Measurements from ENCODE around the gene LRRC3.
"Not testable (repeated sequence)": the region's sequence is repeated elsewhere in the genome, so short reads cannot be mapped to it uniquely, and the experiment has no call there.

Gene LRRC3, protein sequence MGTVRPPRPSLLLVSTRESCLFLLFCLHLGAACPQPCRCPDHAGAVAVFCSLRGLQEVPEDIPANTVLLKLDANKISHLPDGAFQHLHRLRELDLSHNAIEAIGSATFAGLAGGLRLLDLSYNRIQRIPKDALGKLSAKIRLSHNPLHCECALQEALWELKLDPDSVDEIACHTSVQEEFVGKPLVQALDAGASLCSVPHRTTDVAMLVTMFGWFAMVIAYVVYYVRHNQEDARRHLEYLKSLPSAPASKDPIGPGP

DNA sequence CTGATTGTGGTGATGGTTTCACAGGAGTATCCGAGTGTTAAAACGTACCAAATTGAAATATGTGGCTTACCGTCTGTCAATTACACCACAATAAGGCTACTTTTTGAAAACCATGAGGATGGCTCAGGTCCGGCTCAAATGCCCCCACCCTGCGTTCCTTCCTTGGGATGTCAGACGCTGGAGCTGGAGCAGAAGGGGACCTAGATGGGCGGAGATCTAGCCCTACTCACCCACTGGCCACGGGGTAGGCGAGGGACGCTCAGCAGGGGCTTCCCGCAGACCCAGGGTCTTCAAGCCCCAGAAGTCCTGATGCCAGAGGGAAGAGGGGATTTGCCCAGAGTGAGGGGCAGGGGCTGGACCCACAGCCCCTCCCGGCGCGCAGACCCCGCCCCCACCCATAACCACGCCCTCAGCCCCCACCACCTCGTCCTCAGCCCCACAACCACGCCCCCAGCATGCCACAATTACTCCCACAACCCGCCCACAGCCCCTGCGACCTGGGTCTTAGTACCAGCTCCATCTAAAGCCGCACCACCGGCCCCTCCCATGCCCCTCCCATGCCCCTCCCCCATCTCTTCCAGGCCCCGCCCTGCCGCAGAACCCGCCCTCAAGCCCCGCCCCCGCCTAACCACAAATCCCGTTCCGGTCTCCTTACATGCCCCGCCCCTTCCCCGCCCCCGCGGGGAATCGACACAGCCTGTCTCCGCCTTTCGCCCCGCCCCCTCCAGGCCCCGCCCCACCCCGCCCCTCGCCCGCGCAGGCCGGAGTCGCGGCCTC lies at the start of gene LRRC3:
TSS of gene LRRC3 (plus strand) at position 764 of the 777 bp plus-strand sequence. CDS start 1,135 bp downstream, outside the sequence.
- peak; percentile 66 to 73 for DNase-seq (ENCODE audit: low read depth in 1 of 2, low spot score in 1 of 2)

DNA sequence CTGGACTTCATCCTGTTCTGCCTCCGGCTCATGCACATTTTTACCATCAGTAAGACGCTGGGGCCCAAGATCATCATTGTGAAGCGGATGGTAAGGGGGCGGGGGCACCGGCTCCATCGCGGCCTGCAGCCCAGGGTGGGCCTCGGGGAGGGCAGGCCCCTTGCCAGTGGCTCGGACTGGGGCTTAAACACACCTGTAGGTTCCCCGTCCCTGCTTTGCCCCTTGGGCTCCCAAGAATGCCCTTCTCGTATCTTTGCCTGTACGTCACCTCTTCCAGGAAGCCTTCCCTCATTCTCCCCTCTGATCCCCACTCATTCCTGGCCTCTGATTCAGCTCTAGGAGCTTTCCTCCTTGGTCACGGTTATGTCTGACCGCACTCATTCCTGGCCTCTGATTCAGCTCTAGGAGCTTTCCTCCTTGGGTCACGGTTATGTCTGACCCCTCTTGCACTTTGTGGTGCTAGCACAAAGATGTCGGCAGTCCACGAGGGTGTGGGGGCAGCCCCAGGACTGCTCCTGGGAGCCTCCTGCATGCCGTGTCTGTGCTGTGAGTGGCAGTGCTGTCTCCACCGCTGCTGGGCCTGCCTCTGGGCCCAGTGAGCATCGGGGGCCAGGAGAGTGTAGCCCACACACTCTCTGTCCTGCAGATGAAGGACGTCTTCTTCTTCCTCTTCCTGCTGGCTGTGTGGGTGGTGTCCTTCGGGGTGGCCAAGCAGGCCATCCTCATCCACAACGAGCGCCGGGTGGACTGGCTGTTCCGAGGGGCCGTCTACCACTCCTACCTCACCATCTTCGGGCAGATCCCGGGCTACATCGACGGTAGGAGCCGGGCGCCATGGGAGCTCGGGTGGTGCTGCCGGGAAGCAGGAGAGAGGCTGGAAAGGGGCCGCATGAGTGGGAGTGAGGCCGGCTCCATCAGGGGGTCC lies 49.1 kb upstream of the LRRC3 start:
- no peak for DNase-seq (ENCODE audit: low read depth in 1 of 2, low spot score in 1 of 2)

DNA sequence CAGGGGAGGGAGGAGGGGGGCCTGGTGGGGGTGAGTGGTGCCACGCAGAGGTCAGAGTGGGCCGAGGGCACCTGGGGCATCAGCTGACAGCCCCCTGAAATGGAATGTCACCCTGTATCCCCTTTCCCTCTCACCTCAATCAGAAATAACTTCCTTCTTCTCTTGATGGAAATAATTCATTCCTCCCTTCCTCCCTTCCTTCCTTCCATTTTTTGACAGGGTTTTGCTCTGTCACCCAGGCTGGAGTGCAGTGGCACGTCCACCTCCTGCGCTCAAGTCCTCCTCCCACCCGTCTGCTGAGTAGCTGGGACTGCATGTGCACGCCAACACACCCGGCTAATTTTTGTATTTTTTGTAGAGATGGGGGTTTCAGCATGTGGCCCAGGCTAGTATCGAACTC lies 48.4 kb upstream of the LRRC3 start:
- no peak for DNase-seq (ENCODE audit: low read depth in 1 of 2, low spot score in 1 of 2)

DNA sequence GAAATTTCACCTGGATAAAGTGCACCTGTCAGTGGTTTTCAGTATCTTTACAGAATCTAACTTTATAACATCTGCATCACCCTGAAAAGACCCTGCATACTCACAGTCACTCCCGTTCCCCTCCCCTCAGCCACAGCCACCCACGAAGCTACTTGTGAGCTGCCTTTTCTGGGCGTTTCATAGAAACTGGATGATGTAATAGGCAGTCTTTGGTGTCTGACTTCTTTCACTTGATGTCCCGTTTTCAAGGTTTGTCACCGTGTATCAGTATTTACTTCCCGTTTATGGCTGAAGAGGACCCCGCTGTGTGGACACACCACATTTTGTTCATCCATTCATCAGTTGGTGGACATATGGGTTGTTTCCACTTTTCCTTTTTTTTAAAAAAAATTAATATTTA lies 47.8 kb upstream of the LRRC3 start:
- DNase-seq (ENCODE audit: low read depth in 1 of 2, low spot score in 1 of 2), result peak in 1 of 2 donors; percentile 21

DNA sequence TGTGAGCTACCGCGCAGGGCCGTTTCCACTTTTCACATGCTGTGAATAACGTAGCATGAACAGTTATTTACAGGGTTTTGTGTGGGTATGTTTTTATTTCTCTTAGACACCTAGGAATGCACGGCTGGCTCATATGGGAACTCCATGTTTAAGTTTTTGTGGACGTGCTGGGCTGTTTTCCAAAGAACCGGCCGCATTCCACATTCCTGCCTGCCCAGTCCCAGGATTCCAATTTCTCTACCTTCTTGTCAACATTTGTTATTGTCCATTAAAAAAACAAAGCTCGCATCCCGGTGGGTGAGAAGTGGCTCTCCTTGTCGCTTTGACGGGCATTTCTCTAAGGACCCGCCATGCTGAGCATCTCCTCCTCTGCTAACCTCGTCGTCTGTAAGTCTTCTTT lies 47.1 kb upstream of the LRRC3 start:
- no peak for DNase-seq (ENCODE audit: low read depth in 1 of 2, low spot score in 1 of 2)

DNA sequence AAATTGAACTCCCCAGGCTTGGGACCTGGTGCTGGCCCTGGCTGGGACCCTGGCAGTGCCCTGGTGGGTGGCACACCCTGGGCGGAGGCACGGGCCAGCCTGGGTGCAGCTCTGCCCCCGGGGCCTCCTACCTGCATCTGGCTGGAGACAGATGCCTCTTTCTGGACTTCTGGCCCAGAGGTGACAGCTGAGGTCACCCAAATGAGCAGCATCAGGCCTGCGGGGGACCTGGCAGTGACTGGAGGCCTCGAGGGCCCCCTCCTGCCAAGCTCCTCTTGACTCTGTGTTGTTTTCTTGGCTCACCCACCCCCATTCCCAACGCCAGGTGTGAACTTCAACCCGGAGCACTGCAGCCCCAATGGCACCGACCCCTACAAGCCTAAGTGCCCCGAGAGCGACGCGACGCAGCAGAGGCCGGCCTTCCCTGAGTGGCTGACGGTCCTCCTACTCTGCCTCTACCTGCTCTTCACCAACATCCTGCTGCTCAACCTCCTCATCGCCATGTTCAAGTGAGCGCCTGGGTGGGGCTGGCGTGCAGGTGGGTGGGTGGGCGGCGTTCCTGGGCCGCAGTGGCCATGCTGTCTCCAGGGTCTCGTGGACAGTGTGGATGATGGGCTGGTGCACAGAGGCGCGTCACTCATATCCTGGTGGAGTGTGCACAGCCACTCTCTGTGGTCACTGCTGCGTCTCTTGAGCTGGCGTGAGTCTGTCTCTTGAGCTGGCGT lies 41.6 kb upstream of the LRRC3 start:
- no peak for DNase-seq (ENCODE audit: low read depth in 1 of 2, low spot score in 1 of 2)

DNA sequence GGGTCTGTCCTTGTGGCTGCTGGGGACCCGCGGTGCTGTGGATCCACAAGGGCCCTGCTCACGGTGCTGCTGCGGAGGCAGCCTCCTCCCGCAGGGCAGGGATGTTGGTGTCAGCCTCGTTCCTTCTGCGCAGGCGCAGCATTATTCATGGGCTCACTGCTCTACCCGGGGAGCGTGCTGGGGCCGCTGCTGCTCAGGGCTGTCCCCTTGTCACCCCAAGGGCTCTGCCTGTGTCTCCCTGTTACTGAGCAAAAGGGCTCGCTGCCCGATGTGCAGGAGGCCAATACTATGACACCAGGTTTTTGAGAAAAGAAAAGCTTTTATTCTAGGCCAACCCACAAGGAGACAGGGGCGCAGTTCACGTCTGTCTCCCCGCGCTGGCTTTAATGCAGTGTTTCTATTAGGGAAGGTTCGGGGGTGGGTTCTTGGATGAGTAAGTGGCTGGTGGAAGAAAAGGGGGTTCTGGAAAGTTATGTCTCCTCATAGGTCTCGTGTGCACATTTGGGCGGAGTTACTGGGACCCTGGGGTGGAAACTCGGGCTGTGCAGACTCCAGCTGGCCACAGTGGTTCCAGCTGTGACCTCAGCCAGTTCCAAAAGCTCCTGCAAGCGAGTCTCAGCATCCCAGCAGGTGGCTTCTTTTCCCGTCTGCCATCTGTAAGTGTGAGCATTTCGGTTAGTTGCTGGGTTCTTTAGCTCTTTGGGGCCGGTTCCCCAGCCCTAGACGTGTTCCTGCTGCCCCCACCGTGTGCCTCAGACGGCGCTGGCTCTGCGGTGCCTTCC lies 40.8 kb upstream of the LRRC3 start:
- no peak for DNase-seq (ENCODE audit: low read depth in 1 of 2, low spot score in 1 of 2)

DNA sequence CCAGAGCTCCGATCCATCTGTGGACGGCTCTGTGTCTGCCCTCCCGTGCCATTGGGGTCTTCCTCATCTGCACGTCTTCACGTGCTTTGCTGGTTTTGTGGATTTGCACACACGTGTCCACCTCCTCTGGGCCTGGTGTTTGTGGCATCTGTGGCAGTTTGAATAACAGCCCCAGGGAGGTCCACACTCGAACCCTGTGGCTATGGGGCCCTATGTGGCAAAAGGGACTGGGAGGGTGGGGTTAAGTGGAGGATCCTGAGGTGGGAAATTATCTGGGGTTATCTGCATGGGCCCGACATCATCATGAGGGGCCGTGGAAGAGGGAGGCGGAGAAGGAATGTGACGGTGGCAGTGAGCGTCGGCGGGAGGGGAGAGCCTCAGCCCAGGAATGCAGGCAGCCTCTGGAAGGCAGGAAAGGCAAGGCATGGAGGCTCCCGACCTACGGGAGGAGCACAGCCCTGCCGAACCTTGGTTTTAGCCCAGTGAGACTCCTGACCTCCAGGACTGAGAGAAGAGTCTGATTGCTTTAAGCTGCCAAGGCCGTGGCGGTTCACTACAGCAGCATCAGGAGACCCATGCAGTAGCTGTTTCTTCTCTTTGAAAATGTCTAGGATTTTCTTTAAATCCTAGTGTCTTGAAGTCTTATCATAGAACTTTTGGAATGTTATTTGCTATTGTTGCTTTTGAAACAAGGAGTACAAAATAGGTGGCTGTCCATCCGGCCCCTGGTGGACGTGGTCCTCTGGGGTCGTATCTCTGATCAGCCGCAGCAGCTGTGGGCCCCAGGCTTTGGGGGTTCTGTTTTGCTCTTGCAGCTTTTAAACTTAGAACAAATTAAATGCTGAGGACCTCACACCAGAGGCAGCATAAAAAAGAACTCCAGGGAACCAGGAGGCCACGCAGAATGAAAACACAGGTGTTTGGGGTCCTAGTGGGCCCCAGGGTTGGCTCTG lies 40.0 kb upstream of the LRRC3 start:
- DNase-seq (ENCODE audit: low read depth in 1 of 2, low spot score in 1 of 2), result no peak

DNA sequence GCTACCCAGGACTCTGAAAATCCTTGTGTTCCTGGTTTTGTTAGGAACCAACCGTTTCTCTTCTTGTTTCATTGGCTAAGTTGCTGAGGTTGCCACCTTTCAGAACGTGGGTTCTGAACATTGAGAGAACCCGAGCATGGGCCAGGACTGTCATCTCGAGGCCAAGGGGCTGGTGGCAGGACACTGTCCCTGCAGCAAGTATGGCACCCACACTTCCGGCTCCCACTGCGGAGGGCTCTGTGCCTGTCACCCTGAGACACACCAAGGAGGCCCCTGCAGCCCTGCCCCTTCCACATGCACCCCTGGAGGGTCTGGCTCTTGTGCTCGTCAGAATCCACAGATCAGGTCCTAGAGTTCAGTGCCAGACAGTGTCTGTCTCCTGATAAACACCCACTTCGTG lies 39.1 kb upstream of the LRRC3 start:
- DNase-seq (ENCODE audit: low read depth in 1 of 2, low spot score in 1 of 2), result no peak

DNA sequence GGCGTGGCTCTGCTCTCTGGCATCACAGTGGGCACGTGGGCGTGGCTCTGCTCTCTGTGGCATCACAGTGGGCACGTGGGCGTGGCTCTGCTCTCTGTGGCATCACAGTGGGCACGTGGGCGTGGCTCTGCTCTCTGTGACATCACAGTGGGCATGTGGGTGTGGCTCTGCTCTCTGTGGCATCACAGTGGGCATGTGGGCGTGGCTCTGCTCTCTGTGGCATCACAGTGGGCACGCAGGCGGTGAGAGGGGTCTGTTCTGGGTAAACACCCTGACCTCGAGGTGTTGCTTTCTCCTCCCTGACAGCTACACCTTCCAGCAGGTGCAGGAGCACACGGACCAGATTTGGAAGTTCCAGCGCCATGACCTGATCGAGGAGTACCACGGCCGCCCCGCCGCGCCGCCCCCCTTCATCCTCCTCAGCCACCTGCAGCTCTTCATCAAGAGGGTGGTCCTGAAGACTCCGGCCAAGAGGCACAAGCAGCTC lies 37.6 kb upstream of the LRRC3 start:
- DNase-seq (ENCODE audit: low read depth in 1 of 2, low spot score in 1 of 2), result not testable (repeated sequence)

DNA sequence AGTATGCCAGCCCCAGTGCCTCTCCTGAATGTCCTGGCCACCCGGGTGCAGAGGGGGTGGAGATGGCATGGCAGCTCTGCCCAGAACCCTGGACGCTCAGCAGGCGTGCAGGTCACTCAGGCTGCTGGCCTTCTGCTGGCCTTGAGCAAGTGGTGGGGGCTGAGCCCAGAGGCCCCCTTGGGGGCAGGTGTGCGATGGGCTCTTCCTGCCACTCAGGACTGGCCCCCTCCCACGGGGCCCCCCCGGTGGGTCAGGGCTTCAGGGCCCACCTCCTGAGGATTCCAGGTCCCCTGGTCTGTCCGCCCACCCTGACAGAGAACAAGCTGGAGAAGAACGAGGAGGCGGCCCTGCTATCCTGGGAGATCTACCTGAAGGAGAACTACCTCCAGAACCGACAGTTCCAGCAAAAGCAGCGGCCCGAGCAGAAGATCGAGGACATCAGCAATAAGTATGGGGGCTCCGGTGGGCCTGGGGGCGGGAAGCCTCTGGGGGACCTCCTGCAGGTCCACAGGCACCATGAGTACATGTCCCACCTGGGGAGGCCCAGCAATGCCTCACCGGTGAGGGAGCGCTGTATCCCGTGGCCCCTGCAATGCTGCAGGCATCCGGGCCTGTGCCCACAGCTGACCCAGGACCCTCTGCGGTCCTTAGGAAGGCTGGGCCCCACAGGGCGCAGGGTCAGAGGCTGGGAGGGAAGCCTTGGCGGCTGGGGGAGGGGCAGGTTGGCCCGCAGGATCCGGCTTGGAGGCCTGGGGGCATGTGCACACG lies 37.0 kb upstream of the LRRC3 start:
- DNase-seq (ENCODE audit: low read depth in 1 of 2, low spot score in 1 of 2), result no peak

DNA sequence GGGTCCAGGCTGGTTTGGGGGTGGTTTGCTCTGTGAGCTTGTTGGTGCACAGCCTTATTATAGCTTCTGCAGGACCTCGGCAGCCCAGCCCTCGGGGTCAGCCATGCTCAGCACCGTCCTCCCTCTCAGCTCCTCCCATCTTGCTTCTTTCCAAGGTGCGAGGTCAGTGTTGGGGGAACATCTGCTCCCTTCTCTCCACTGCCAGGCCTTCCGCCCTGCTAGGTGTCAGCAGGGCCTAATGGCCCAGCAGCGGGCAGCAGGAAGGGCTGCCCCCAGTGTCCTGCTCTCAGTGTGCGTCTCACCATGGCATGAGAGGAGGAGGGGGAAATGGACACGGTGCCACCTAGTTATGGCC lies 36.5 kb upstream of the LRRC3 start:
- no peak for DNase-seq (ENCODE audit: low read depth in 1 of 2, low spot score in 1 of 2)

DNA sequence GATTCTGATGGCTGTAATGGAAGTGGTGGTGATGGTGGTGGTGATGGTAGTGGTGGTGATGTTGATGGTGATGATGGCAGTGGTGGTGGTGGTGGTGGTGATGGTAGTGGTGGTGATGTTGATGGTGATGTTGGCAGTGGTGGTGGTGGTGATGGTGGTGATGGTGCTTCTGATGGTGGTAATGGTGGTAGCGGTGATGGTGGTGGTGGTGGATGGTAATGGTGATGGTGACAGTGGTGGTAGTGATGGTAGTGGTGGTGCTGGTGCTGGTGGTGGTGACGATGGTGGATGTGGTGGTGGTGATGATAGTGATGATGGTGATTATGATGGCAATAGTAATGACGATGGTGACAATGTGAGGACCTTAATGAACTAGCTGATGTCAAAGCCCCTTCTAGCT lies 35.6 kb upstream of the LRRC3 start:
- DNase-seq (ENCODE audit: low read depth in 1 of 2, low spot score in 1 of 2), result no peak

DNA sequence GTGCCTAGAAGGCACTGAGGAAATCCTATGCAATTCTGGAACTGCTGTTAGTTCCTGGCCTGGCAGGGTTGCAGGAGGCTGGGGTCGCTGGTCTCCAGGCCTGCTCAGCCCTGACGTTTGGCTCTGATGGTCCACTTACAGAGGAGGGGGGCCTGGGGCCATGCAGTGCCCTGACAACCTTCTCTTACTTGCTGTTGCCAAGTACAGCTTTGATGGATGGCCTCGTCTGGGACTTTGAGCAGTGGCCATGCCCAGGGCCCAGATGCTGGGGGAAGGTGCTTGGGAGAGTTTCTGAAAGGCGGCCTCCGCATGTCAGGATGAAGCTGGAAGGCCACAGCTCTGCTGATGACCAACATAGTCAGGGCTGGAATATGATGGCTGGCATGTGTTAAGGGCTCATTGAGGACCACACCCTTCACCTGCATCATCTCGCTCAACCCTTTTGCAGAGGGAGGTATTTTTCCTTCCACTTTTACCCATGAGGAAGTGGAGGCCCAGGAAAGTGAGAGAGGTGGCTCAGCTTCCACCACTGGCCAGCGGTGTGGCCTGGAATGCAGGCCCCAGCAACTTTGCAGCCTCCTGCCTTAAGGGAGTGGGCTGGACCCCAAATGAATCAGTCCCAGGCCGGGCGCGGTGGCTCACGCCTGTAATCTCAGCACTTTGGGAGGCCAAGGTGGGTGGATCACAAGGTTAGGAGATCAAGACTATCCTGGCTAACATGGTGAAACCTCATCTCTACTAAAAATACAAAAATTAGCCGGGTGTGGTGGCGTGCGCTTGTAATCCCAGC lies 34.7 kb upstream of the LRRC3 start:
- DNase-seq (ENCODE audit: low read depth in 1 of 2, low spot score in 1 of 2), result no peak

DNA sequence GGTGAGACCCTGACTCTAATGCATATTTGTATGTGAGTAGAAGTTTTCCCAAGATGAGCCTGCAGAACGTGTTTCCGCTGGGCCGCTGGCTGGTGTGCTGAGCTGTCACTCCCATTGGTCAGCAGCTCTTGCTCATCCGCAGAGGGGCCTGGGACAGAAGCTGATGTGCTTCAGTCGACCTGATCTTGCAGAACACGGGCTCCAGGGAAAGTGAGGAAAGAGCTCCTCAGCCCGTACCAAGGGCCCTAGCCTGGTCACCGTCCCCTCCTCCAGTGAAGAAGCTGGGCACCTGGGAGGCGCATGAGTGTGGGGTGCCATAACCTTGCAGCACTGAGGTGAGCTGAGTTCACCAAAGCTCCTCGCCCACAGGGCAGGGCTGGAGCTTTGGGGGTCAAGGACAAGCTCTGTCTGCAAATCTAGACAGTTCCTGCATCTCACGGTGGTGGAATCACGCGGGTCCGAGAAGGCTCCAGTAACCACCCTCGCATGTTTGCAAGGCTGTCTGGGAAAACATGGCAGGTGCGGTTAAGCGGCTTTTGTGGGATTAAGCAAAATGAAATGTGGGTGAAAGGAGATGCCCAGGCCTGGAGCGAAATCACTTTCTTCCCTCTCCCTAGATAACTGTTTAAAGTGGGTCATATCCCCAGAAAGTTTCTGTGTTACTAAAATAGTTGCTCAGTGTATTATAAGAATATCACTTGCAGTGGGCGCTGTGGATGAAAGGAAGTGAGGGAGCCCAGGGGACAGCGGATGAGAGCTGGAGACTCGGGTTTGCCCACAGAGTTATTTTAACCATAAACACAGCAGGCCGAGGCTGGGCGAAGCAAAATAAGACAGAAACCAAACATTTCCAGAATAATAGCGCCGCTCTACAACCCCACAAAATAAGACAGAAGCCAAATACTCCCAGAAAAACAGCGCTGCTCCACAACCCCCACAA lies 33.1 kb upstream of the LRRC3 start:
- DNase-seq (ENCODE audit: low read depth in 1 of 2, low spot score in 1 of 2), result no peak

DNA sequence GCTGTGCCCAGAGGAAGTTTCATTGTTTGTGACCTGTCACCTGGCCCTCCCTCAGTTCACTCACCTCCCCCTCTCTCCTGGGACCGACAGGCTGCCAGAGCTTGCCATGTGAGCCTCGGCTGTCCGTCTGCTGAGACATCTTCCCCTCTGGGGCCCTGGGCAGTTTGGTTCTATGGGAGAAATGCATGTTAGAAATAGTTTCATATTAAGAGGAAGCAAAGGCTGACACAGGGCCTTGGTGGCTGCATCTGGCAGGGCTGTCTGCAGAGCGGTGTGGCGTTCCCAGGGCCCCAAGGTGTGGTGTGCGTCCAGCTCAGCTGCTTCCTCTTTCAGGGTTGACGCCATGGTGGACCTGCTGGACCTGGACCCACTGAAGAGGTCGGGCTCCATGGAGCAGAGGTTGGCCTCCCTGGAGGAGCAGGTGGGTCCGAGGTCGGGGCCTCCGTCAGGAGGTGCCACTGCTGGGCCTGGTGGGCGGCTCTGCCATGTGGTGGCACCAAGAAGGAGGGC lies 31.9 kb upstream of the LRRC3 start:
- no peak for DNase-seq (ENCODE audit: low read depth in 1 of 2, low spot score in 1 of 2)

Measured in stimulated activated CD4-positive, alpha-beta T cell treated with anti-CD3 and anti-CD28 coated beads, Interleukin-15, amount 100 ng/mL, for 1 hour (primary cell).